Skin epidermis (tissue), 12 donors: ENCODE measurements around the gene C5.
"Not testable (repeated sequence)": the region's sequence is repeated elsewhere in the genome, so short reads cannot be mapped to it uniquely, and the experiment has no call there.

Experiments
- H3K27ac ChIP-seq, 21 experiments: fragments of 200-600 bp; sonication (generic) in 11 of 21; one replicate each; pipeline ENCODE4 v1.5.0; 2020; ENCODE audit warnings: mild to moderate bottlenecking in 3 of 21, inconsistent platforms in 2 of 21, moderate library complexity in 2 of 21
- H3K4me3 ChIP-seq, 7 experiments: fragments of 200-600 bp; sonication (generic) in 2 of 7; one replicate each; pipeline ENCODE4 v1.5.0; 2020; ENCODE audit warnings: inconsistent platforms in 2 of 7, mild to moderate bottlenecking in 2 of 7, moderate library complexity in 1 of 7

C5 gene

DNA sequence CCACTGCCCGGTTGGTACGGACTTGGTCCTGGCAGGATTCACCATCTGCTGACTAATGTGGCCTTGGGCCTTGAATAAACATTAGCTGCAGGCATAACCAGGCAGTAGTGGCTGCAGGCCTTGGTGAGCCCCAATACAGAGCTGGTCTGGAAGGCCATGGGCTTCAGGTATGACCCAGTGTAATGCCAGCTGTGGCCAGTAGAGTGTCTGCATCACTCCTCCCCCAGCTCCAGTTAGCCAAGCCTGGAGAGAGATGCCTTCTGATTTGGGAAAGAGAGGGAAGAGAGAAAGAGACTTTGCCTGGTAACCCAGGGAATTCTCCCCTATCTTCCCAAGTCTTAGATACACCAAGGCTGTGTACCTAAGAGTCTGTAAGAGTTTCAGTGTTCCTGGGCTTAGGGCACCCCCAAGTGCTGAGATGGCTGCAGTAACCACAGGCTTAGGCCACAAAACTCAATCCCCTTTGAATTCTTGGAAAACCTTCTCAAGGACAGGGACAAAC, 5.6 kb upstream of the C5 start:
- Histone ChIP-seq H3K4me3 (no peak overlapping the region), H3K27ac (no peak overlapping the region)

DNA sequence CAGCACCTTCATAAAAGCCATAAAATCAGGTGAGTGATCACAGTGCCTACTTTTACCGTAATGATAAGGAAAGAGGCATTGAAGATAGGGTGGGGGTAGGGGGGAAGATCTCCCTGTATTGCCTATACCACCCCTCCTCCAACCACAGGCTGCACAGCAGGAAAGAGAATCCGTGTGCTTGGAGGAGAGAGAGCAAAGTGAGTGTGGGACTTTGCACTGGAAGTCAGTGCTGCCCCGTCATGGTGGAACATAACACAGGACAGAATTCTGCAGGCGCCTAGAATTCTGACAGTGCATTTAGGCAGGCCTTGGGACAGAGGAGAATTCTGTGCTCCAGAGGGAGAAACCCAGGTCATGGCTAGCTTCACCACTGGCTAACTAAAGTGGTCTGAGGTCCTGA, 3.5 kb upstream of the C5 start:
- no peak overlapping the region for H3K4me3 ChIP-seq
- no peak overlapping the region for H3K27ac ChIP-seq

DNA sequence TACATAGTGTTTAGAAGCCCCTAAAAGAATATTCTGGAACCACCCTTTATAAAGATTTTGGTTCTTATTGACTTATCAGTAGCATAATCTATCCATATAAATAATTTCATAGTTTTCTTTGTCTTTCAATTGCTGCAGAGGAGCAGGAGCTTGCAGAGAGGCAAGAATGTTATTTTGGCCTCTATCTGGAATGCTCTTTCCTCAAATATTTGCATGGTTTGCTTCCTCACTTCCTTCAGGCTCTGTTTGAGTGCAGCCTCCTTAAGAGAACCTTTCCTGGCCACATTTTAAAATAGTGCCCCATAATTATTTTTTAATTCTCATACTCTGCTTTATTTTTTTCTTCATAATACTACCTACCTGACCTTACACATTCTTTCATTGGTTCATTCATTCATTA, 1.5 kb downstream of the C5 start:
- Histone ChIP-seq H3K27ac (no peak overlapping the region), H3K4me3 (no peak overlapping the region)

DNA sequence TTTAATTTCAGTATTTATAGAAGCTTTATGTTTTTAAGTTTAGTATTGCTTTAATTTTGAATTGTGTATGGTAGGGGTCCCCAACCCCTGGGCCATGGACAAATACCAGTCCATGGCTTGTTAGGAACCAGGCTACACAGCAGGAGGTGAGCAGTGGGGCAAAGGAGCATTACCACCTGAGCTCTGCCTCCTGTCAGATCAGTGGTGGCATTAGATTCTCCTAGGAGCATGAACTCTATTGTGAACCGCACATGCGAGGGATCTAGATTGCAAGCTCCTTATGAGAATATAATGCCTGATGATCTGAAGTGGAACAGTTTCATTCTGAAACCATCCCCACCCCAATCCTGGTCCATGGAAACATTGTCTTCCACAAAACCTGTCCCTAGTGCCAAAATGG, 1.9 kb downstream of the C5 start:
- Histone ChIP-seq H3K27ac (no peak overlapping the region), H3K4me3 (no peak overlapping the region)

DNA sequence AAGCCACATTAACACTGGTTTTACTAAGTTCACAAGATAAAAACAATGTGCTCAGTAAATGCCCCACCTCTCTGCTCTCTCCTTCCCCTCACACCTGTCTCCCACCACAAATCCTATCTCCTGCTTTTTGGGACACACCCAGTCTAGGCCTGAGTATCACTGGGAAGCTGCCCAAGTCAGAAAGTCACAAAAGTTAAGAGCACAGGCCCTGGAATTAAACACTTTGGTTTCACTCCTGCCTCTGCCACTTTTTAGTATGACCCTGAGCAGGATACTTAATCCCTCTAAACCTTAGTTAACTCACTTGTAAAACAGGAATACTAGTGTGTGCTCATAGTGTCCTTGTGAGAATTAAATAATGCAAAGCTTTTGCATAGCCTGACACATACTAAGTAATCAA, 11.3 kb downstream of the C5 start:
- Histone ChIP-seq H3K4me3 (no peak overlapping the region), H3K27ac (peak overlapping the region in 1 of 21 experiments; percentile 18)

DNA sequence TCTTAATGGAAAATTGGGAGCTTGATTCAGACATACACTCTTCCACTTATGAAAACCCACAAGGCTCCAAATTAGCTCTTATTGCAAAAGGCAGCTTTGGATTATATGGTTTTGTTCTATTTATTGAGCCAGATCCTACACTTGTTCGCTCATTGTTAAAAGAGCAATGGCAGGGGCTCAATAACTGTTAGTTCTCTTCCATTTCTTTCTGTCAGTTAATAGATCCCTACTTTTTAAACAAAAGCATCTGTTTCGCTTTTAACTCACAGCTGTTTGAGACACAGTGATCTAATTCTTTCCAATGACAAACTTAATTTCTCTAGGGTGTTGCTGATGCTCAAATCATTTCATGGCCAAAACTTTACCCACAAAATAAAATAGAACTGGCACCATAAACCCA, 11.7 kb downstream of the C5 start:
- Histone ChIP-seq H3K4me3 (no peak overlapping the region), H3K27ac (no peak overlapping the region)

DNA sequence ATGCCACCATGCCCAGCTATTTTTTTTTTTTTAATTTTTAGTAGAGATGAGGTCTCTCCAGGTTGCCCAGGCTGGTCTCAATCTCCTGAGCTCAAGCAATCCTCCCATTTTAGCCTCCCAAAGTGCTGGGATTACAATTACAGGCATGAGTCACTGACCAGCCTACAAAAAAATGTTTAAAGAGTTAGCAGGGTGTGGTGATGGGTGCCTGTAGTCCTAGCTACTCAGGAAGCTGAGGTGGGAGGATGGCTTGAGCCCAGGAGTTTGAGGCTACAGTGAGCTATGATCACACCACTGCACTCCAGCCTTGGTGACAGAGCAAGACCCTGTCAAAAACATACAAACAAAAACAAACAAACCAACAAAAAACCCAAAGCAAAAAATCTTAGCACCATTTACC, 14.4 kb downstream of the C5 start:
- not testable (repeated sequence) for H3K4me3 ChIP-seq

DNA sequence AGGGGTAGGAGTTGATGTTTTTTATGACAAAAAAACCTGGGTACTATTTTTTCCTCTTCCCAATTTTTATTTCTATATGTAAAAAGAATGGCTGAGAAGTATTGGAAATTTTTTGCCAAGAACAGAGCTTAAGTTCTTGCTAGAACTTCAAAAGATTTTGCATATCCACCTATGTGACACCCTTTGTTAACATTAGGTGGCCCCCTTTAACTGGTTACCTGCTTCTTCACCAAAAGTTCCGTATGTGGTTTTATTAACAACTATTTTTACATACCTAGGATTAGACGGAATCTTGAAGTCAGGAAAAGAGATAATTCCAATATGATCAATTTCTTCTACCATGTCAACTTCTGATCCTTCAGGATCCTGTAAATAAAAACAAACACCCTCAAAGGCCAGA, 15.5 kb downstream of the C5 start:
- Histone ChIP-seq H3K27ac (no peak overlapping the region), H3K4me3 (no peak overlapping the region)

More for the DNA sequence above, 14.4 kb downstream of the C5 start:
- H3K27ac ChIP-seq = not testable (repeated sequence)

DNA sequence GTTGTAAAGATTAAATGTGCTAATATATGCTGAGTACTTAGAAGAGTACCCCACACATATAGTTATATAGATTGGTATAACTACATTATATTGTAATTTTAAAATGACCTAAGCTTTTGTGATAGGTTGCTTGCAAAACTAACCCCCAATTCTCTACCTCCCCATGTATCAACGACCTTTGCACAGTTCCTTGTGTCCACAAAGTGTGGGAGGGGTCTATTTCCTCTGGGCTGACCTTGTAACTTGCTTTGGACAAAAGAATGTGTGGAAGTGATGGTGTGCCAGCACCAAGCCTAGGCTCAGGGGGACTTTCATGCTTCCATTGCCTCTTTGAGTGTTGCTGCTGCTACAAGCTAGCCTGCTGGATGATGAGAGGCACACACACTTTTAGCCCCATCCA, 20.6 kb downstream of the C5 start:
- no peak overlapping the region for H3K4me3 ChIP-seq
- H3K27ac ChIP-seq = no peak overlapping the region

DNA sequence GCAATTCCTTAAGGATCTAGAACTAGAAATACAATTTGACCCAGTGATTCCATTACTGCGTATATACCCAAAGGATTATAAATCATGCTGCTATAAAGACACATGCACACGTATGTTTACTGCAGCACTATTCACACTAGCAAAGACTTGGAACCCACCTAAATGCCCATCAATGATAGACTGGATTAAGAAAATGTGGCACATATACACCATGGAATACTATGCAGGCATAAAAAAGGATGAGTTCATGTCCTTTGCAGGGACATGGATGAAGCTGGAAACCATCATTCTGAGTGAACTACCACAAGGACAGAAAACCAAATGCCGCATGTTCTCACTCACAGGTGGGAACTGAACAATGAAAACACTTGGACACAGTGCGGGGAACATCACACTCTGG, 21.8 kb downstream of the C5 start:
- H3K27ac ChIP-seq, H3K4me3 ChIP-seq: not testable (repeated sequence)

DNA sequence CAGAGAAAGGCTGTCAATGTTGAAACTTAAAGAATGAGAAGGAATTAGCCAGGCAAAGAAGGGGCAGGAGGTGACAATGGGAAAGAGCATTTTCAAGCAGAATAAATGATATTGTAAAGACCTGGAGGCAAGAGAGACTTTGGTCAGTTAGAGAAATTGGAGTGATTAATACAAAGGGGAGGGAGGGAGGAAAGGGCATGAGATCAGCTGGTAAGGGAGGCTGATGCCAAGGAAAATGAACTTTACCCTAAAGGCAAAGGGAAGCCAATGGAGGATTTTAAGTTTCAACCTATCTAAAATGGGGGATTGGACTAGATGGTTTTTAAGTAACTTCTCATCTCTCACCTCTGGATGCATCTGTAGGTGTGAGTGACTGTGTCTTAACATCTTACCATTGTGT, 23.3 kb downstream of the C5 start:
- H3K4me3 ChIP-seq = no peak overlapping the region
- no peak overlapping the region for H3K27ac ChIP-seq

DNA sequence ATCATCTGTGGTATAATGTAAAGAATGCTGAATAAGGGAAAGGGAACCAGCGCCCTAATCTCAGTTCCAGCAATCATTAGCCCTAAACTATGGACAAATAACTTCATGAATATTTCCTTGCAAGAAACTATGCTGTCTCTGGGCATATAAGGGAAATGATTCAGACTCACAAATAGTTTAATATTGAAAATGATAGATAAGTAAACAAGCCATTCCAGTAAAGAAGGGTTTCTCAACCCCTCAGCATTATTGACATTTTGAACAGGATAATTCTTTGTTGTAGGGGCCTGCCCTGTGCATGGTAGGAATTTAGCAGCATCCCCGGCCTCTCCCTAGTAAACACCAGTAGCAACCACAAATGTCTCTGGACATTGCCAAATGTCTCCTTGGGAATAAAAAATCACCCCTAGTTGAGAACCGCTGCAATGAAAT, 23.8 kb downstream of the C5 start:
- no peak overlapping the region for H3K27ac ChIP-seq
- no peak overlapping the region for H3K4me3 ChIP-seq

DNA sequence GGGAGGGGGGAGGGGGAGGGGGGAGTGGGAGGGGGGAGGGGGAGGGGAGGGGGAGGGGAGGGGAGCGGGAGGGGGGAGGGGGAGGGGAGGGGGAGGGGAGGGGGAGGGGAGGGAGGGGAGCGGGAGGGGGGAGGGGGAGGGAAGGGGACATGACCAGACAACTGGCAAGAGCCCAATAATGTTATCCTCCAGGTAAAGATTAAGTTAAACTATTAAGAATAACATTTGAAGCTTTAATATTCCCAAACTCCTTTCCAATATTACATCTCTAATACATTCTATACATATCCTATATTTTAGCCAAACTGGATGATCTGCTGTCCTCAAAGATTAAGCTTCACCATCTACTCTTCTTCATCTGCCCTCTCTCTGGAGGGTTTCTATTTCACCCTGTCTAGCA, 25.8 kb downstream of the C5 start:
- Histone ChIP-seq H3K4me3 (no peak overlapping the region), H3K27ac (no peak overlapping the region)

DNA sequence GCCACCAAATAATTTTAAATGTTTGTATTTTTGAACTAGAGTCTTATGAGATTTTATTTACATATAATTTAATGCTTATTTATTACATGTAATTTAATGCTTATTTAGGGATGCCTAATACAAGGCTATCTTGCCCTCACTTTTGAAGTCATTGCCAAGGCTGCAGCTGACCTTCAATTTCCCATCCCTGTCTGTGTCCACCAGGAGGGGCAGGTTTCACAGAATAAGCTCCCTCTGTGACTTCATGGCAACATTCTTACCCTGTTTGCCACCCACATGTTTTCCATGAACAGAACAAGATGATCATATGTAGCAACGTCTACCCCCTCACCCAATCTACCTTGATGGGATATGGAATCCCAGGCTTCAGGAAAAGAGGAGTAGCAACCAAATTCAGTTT, 27.0 kb downstream of the C5 start:
- Histone ChIP-seq H3K4me3 (no peak overlapping the region), H3K27ac (no peak overlapping the region)

DNA sequence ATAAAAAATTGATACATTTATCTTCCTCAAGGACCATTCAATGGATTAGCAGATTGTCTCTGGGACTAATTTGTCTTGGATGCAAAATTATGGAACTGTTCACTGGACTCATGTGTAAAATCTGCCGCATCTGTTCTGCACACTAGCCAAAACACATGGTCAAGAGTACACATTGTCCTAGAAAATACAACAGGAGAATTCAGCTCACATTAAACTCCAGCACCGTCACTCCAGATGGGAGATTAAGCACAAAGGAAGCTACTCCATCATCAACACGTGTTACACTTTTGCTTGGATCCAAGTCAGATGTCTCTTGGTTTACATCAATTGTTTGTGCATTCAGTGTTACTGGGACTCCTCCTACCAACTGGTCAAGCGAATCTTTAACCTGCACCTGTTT, 28.8 kb downstream of the C5 start:
- Histone ChIP-seq H3K4me3 (no peak overlapping the region), H3K27ac (no peak overlapping the region)

DNA sequence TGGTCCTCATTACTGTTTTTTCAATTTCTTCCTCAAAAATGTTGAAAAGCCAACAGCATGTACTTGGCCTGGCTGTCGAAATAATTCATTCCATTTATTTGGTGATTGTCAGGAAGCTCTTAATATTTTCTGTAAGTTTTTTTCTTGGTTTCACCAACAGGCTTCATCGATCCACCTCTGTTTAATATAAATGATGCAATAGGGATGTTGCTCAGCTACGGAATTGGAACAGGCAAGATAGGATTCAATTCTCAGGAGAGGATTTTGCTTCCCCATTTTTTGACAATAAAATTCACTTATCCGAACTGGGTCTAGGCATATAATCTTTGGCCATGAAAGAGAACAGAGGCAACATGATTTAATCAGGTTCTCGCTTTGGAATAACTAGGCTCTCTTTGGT, 30.8 kb downstream of the C5 start:
- Histone ChIP-seq H3K27ac (no peak overlapping the region), H3K4me3 (no peak overlapping the region)

DNA sequence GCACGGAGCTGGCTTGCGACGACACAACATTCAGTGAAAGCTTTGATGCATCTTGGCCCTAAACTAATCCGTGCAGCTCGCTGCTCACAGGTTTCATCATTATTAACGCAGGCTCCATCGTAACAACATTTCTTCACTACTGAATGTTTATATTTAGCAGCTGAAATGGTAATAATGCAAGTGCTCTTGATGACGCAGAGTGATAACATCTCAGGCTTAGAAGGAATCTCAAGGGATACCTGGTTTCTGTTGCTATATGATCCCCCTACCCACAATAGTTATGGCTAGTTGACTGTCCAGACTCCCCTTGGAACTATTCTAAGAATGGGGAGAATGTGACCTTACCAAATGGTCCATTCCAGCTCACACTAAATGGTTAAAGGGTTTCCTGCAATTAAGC, 36.2 kb downstream of the C5 start:
- Histone ChIP-seq H3K27ac (no peak overlapping the region), H3K4me3 (no peak overlapping the region)

DNA sequence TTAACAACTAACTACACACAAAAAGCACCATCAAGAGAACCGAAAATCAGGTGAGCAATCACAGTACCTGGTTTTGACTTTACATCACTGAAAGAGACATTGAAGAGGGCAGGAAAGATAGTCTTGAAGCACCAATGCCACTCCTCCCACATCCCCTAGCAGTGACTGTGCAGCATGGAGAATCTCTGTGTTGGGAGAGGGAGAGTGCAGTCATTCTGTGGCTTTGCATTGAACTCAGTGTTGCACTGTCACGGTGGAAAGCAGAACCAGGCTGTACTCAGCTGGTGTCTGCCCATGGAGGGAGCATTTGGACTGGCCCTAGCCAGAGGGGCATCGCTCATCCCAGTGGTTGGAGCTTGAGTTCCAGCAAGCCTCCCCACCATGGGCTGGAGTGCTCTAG, 40.4 kb downstream of the C5 start:
- no peak overlapping the region for H3K27ac ChIP-seq
- no peak overlapping the region for H3K4me3 ChIP-seq

DNA sequence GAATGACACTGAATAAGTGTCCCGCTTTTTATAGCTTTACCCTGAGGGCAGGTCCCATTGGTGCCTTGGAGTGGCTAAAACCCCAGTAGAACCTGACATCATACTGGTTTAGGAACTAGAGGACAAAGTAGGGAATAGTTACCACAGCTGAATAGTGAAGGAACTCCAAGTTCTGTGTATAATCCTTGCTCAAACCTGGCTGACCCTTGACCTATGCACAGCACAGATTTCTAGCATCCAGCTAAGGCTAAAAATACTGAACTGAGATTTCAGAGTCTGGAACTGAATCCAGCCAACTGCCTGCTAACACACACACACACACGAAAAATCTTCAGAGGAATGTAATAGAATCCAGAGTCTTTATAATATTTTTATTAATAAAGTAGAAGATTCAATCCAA, 50.8 kb downstream of the C5 start:
- Histone ChIP-seq H3K4me3 (no peak overlapping the region), H3K27ac (no peak overlapping the region)

DNA sequence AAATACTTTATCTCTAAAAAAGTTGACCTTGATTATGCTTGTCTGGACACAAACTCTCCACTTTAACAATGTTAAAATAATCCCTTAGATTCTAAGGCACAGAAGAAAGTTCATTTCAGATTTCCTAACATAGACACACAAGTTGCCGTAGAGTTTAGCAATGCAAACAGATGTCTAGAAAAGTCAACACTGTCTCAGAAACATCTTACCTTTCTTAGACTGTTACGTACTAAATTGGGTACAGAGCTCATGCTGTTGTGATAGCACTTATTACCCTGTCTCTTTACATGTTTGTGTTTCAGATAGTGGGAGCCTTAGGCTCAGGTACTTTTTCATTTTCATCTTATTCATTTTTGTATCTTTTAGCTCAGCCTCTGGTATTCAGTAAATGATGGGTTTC, 52.0 kb downstream of the C5 start:
- H3K27ac ChIP-seq = no peak overlapping the region
- no peak overlapping the region for H3K4me3 ChIP-seq

DNA sequence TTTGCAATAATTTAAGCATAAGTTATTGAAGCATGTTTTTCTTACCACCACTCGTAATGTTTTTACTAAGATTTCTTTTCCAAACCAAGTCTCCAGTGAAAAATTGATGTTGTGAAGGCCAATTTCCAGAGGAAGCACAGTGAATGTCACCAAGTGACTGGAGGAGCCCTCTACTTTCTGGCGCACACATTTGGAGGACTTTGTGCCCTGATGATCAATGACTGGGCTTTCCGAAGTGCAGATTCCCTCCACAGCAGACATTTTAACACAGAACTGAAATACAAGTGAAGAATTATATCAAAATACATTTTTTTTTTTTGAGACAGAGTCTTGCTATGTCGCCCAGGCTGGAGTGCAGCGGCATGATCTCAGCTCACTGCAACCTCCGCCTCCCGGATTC, 52.6 kb downstream of the C5 start:
- Histone ChIP-seq H3K27ac (no peak overlapping the region), H3K4me3 (no peak overlapping the region)

DNA sequence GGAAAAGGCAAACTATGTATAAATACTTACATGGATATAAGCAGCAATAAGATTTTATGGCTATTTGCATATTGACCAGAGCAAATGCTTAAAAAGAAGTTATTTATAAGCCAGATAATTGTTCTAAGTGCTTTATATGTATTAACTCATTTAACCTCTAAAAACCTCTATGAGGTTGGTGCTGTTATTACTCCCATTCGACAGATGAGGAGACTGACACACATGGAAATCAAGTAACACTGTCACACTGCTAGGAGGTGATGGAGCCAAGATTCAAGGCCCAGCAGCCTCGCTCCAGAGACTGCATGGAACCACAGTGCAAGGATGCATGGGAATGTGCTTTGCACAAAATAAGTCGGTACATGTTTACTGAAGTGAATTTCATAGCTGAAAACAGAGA, 53.7 kb downstream of the C5 start:
- no peak overlapping the region for H3K27ac ChIP-seq
- no peak overlapping the region for H3K4me3 ChIP-seq

DNA sequence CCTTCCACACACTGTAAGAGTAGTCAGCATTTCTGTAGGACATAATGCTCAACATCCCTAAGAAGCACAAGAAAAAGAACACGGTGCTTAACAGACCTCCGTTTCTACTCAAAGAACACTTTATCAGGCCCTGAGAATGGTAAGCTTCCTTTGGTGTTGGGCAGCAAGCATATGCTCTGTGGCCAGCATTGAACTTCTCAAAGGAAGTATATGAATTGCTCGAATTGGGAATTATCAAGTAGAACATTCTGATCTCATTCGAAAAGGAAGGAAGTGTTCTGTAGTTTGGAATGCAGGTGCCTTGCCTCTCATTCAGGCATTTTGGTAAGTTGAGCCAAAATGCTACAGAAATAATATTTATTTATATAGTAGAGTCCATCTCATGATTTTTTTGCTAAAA, 61.0 kb downstream of the C5 start:
- H3K27ac ChIP-seq = no peak overlapping the region
- no peak overlapping the region for H3K4me3 ChIP-seq
